ENCODE measurements around the gene ITM2B. TPM values are rescaled to one million over a fixed set of nuclear protein-coding genes. Genes with fewer than 3 reads are reported as not detected.

Gene ITM2B
- total and polyA plus RNA-seq, 2 experiments from 2014 or later, result 139 to 318 TPM

- ATAC-seq (no peak), DNase-seq (ENCODE audit: low spot score) (no peak)
- Histone ChIP-seq H3K4me1 (ENCODE audit: insufficient read depth) (peaks cover 16% of the 10 kb centered on the region), H2AFZ (no peak overlapping the region), H3K79me2 (replicated peaks; ENCODE audit: insufficient read depth) (peaks cover 99% of the 10 kb centered on the region), H3K9me2 (ENCODE audit: insufficient read depth) (no peaks in the 10 kb centered on the region), H4K20me1 (replicated peaks; ENCODE audit: insufficient read depth) (peaks cover 3% of the 10 kb centered on the region; the same call in 1 of the 2 replicates), H3K4me2 (no peak overlapping the region), H3K4me3 (no peak overlapping the region), H3K27me3 (ENCODE audit: insufficient read depth) (no peaks in the 10 kb centered on the region), H3K36me3 (ENCODE audit: insufficient read depth) (no peaks in the 10 kb centered on the region), H3K27ac (ENCODE audit: low read depth) (no peak overlapping the region), H3F3A (replicated peaks; ENCODE audit: low read depth) (no peaks in the 10 kb centered on the region)
- no peaks in the 10 kb centered on the region for H3K27me3 Mint-ChIP-seq (ENCODE audit: insufficient read depth, low read depth, poor library complexity)
- no peak for TF ChIP-seq STAT1 (IDR thresholded peaks at IDR 0.05; ENCODE audit: unreplicated experiment)
- TF ChIP-seq EZH2 (IDR thresholded peaks at IDR 0.05; ENCODE audit: low read depth, unreplicated experiment), result no peak
- no peak for TF ChIP-seq NANOG (IDR thresholded peaks at IDR 0.05; ENCODE audit: borderline replicate concordance)
- TF ChIP-seq ZNF462 (CRISPR knock-in tag; IDR thresholded peaks at IDR 0.05), result no peak
- TF ChIP-seq CREB1 (CRISPR knock-in tag; IDR thresholded peaks at IDR 0.05; ENCODE audit: low read depth), result no peak
- TF ChIP-seq ETS1 (IDR thresholded peaks at IDR 0.05), result no peak
- no peak for TF ChIP-seq EZH2phosphoT487 (IDR thresholded peaks at IDR 0.05; ENCODE audit: unreplicated experiment)
- TF ChIP-seq JUNB (IDR thresholded peaks at IDR 0.05; ENCODE audit: unreplicated experiment), result no peak
- TF ChIP-seq ZNF114 (CRISPR knock-in tag; IDR thresholded peaks at IDR 0.05), result no peak
- TF ChIP-seq POLR2AphosphoS5 (IDR thresholded peaks at IDR 0.05; ENCODE audit: low read depth), result no peak
- no peak for TF ChIP-seq REST (IDR thresholded peaks at IDR 0.05; ENCODE audit: unreplicated experiment)
- no peak for TF ChIP-seq ZNF331 (CRISPR knock-in tag; IDR thresholded peaks at IDR 0.05; ENCODE audit: low read depth)
- no peak for TF ChIP-seq CTCF (conservative IDR thresholded peaks at IDR 0.05; ENCODE audit: low read depth in 2 of 2)
- no peaks in the 10 kb centered on the region for H3K9me3 Mint-ChIP-seq
- no peak overlapping the region for H3K27ac Mint-ChIP-seq
- no peak overlapping the region for H3K4me3 Mint-ChIP-seq
- peaks cover 10% of the 10 kb centered on the region; the same call in 2 of the 3 replicates for H3K36me3 Mint-ChIP-seq (ENCODE audit: low read depth)
- peaks cover 6% of the 10 kb centered on the region for H3K4me1 Mint-ChIP-seq
These were observed 9.7 kb downstream of the ITM2B start for GRCh38 chr13:48242677-48243076.

All from GM23338 (cell line).